Measurements from ENCODE around the gene ESYT2. TPM values are rescaled to one million over a fixed set of nuclear protein-coding genes. Genes with fewer than 3 reads are reported as not detected.
A peak's percentile ranks its signal among the peaks of the same experiment; 100 is the strongest.

Gene ESYT2
- total and polyA plus RNA-seq, 8 donors: 8.1 to 31.8 (median 27.3) TPM

DNA sequence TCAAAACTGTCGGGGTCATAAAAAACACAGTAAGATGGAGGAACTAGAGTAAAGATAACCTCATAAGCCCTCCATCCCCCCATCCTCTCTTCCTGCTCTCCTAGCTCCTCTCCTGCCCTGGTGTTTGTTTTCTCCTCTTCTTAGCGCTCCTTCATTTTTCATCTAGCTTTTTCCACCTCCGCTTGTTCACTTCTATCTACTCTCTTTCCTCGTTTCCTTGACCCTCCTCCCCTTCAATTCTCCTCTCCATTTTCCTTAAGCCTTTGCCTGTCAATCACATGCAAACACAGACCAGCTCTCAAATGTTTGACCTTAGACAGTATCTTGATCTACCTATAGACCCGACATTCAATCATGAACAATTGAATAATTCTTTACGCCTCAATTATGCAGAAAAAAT is 134.7 kb downstream of the ESYT2 start:
- no peak for TF ChIP-seq CTCF (IDR thresholded peaks at IDR 0.05)
- DNase-seq (no peak), ATAC-seq (no peak), FAIRE-seq (no peak)
- Histone ChIP-seq H3K27me3 (no peaks in the 10 kb centered on the region), H3K9me3 (no peaks in the 10 kb centered on the region), H3K4me3 (no peak overlapping the region), H3K4me1 (peaks cover 4 to 7% (median 6%) of the 10 kb centered on the region in 3 donors), H3K27ac (no peak overlapping the region), H3K36me3 (no peaks in the 10 kb centered on the region)
- intact Hi-C loops (cut with DNase I): loop anchor here in 1 of 3 donors (5.0 kb wide), 1 partner anchor 283 kb away; no protein-coding TSS in a partner anchor
- 83 to 89% methylated on average over 6 of the region's 6 CpGs for WGBS, 2 donors

- no peak for DNase-seq
- H3K4me1 ChIP-seq: no peaks in the 10 kb centered on the region
- ATAC-seq: peak in 1 of 4 donors; percentile 66
- no peak overlapping the region for H3K4me3 ChIP-seq
- WGBS, 2 donors: 93 to 95% methylated on average over 2 of the region's 2 CpGs
- no peak overlapping the region for H3K27ac ChIP-seq
- no peak for TF ChIP-seq CTCF (IDR thresholded peaks at IDR 0.05)
- intact Hi-C loops (cut with DNase I): no loop called here
- H3K9me3 ChIP-seq: no peaks in the 10 kb centered on the region
- FAIRE-seq: no peak
- H3K27me3 ChIP-seq: no peaks in the 10 kb centered on the region
- no peaks in the 10 kb centered on the region for H3K36me3 ChIP-seq
Measured at GRCh38 chr7:158689488-158689887, 139.8 kb downstream of the ESYT2 start.

GRCh38 chr7:158687406-158687805 is 141.9 kb downstream of the ESYT2 start:
- Histone ChIP-seq H3K27ac (no peak overlapping the region), H3K9me3 (no peaks in the 10 kb centered on the region), H3K27me3 (no peaks in the 10 kb centered on the region), H3K4me1 (no peaks in the 10 kb centered on the region), H3K4me3 (no peak overlapping the region), H3K36me3 (no peaks in the 10 kb centered on the region)
- no peak for DNase-seq
- no peak for TF ChIP-seq CTCF (IDR thresholded peaks at IDR 0.05)
- intact Hi-C loops (cut with DNase I): no loop called here
- ATAC-seq: no peak
- WGBS, 2 donors: 90 to 94% methylated on average over 7 of the region's 7 CpGs
- no peak for FAIRE-seq

DNA sequence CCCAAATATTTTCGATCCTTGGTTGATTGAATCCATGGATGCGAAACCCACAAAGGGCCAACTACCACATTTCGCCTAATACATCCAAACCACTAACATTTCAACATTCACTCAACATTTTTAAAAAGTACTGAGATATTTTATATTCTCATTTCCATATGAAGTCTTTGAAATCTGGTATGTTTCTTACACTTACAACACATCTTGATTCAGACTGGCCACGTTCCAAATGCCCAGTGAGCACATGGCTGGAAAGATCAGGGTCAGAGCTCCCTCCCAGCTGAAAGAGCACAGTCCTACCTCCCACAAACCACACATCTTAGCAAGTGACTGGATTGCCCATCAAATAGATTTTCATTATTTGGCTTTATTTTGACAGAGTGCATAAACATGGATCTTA is 143.6 kb downstream of the ESYT2 start:
- FAIRE-seq: no peak

More for the DNA sequence above, 143.6 kb downstream of the ESYT2 start:
- H3K27ac ChIP-seq: no peak overlapping the region
- ATAC-seq (no peak), DNase-seq (no peak)
- H3K9me3 ChIP-seq: no peaks in the 10 kb centered on the region
- no peaks in the 10 kb centered on the region for H3K27me3 ChIP-seq
- no peaks in the 10 kb centered on the region for H3K36me3 ChIP-seq
- 93 to 96% methylated on average over 4 of the region's 4 CpGs for WGBS, 2 donors
- no peaks in the 10 kb centered on the region for H3K4me1 ChIP-seq
- intact Hi-C loops (cut with DNase I): no loop called here
- H3K4me3 ChIP-seq: no peak overlapping the region
- no peak for TF ChIP-seq CTCF (IDR thresholded peaks at IDR 0.05)

Measured in pancreas (tissue), 10 donors.